ENCODE measurements around the gene VPS25.

Gene VPS25

DNA sequence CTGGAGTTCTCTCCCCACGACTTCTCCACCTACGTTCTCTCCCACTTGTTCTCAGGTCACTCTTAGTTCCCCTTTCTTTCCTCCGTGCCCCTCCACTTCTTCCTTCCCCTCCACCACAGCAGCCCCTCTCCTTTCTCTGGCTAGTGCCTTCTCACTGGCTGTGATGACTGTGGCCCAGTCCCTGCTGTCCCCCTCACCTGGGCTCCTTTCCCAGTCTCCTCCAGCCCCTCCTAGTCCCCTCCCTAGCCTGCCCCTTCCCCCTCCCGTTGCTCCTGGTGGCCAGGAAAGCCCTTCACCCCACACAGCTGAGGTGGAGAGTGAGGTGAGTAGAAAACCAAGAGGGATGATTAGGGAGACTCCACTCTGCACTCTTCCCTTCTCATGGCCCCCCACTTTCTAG lies 21.8 kb downstream of the VPS25 start:
- DNase-seq = no peak

DNA sequence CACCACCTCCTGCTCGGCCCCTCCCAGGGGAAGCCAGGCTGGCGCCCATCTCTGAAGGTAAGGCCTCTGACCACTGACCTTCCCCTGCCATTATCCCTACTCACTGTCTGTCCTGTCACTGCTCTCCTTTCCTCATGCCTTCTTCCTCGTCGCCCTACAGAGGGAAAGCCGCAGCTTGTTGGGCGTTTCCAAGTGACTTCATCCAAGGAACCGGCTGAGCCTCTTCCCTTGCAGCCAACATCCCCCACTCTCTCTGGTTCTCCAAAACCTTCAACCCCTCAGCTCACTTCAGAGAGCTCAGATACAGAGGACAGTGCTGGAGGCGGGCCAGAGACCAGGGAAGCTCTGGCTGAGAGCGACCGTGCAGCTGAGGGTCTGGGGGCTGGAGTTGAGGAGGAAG lies 22.2 kb downstream of the VPS25 start:
- DNase-seq = no peak

DNA sequence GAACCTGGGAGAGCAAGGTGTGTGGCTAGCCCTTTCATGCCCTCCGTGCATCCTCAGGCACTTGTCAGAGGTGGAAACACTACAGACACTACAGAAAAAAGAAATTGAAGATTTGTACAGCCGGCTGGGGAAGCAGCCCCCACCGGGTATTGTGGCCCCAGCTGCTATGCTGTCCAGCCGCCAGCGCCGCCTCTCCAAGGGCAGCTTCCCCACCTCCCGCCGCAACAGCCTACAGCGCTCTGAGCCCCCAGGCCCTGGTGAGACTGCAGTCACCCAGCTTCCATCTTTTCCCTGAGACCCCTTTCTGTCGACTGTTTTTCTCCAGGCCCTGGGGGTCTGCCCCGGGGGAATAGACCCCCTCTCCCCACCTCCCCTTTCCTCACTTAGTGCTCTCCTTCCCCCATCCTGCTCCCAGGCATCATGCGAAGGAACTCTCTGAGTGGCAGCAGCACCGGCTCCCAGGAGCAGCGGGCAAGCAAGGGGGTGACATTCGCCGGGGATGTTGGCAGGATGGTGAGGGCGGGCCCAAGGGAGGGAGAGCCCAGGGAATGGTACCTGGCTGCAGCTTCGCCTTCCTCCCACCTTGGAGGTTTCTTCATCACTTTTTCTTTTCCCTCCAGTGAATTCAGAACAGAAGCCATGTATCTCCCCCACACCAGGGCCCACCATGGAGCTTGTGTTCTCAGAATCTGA lies 23.0 kb downstream of the VPS25 start:
- no peak for DNase-seq

DNA sequence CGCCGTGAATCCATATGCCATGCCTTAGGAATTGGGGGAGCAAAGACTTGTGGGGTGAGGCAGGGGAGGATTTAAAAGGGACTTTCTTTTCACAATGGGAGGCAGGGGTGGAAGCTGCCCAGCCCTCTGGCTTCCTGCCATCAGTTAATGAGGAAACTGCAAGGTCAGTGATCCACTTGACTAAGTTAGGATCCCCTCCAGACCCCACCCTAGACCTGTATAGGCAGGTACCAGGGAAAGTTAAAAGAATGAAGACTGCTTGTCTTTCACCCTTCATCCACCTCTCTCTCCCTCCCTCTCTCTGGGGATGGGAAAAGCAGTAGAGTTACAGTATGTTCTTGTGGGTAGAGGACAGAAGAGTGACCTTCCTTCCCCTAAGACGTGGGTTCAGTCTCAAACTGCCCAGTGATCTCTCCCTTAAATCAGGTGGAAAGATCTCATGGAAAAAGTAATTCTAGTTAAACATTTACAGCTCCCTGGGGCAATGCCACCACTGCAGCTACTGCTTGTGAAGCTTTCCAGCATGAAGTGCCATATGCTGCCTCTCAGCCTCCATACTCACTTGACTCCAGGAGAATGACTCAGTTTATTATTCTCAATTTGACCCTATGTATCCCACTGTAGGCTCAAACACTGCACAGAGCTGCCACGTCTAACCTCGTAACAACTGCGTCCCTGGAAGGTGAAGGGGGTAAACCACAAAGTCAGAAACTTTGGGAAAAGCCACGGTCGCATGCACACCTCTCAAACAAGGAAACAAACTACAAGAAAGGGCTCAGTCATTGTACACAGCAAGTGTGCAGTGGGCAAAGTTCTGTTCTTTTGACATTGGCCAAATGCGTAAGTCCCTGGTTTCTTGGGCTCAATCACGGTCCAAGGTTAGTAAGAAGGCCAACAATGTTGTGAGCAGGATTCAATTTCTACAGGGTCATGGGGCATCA lies 24.1 kb downstream of the VPS25 start:
- no peak for DNase-seq

DNA sequence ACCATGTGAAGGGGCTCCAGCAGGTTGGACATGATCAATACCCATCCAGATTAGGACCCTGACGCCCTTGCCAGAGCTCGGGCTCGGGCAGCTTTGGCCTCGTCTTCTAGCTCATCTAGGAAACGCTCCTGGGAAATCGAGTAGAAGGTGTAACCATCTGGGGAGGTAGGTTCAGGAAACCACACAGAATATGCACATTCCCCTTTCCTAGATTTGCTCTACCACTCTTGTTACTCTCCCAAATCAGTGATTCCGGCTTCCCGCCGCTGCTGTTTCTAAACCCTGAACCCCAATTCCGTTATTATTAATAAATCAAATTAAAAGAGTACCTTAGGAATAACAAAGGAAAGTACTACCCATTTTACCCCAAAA lies 24.7 kb downstream of the VPS25 start:
- DNase-seq = no peak

DNA sequence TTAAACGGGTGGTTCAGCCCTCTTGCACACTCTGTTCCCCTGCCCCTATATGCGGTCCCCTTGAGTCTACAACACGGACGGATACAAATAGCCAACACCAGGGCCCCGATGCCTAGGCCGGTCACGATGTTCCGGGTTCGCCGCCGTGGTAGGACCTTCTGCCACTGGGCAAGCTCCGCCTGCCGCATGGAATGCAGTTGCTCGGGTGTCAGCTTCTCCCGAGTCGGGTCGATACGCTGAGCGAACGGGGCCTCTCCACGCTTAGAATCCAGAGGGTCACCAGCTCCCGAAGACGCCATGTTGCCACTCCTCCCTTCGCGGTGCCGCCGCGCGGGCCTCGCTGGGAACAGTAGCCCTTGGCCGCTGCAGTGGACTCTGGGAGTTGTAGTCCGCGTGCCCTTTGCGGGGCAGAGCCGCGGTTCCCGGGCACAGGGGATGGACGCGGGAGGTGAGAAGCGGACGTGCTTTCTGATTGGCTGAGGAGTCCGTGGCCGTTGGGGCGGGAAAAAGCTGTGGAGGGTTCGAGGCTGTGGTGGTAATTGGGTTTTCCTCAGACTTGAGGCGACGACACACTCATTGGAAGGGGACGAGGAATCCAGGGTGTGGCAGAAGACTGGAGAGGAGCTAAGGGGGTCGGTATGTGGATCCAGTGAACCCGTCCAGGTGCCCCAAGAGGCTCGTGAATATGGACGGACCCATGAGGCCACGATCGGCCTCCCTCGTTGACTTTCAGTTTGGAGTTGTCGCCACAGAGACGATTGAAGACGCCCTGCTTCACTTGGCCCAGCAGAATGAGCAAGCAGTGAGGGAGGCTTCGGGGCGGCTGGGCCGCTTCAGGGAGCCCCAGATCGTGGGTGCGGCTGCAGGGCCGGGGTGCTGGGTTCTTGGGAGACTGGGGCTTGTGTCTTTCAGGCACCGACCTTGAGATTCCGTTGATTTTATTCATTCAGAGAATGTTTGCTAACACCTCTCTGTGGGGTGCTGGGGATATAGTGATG lies 25.4 kb downstream of the VPS25 start, which contains the start of the genes CNTD1 and COA3:
Gene CNTD1 (plus strand): TSS at position 479 of the 998 bp plus-strand sequence. CDS start 207 bp downstream, at position 686.
Gene COA3 (minus strand): TSS at position 322 of the 998 bp plus-strand sequence. CDS start 23 bp downstream, at position 299.
- peak; percentile 23 to 84 (median 69) for DNase-seq

DNA sequence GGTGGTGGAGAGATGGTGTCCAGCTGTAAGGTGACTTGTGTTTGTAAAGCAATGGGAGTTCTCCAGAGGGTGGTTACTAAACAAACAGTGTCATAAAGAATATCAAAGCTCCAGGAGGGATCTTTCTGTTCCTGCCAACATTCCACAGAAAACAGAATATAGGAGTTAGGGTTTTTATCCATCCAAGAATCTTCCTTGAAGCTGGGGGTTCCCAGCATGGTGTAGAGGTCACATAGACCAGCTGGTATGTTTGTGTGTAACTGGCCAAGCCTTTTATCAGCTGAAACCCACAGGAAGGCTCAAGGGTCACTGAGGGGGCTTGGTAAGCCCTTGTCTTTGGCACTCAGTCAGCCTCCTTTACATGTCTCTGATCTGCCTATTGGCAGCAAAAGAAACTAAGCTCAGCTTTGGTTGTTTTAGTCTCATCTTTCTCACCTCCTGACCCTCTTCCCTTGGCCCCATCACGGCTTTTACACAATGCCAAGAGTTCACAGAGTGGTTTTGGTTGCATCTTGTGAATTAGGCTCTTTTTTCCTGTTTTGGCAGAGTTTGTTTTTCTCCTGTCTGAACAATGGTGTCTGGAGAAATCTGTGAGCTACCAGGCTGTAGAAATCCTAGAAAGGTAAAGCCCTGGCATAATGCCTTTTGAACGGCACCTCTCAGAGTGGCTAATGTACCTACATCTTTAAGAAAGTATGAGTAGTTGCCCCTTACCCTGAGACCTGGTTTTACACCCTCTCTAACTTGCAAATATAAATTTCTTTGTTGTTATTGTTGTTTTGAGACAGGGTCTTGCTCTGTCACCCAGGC lies 30.0 kb downstream of the VPS25 start:
- no peak for DNase-seq

DNA sequence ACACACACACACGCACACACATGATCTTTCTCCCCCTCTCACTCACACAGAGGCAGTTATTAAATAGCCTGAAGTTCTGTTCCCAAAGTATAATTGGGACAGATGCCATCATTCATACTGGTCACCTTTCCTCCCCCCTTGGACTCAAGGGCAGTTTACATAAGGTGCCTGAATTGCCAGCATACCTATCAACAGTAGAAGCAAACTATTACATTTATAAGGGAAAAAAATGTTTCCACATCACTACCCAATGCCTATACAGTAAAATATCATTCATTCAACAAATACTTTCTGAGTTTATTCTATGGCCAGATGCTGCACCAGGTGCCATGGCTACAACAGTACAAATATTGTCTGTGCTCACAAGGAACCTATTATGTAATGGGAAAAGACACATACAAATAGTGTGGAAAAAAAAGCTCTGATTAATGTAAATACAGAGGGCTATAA lies 31.7 kb downstream of the VPS25 start:
- DNase-seq = no peak

DNA sequence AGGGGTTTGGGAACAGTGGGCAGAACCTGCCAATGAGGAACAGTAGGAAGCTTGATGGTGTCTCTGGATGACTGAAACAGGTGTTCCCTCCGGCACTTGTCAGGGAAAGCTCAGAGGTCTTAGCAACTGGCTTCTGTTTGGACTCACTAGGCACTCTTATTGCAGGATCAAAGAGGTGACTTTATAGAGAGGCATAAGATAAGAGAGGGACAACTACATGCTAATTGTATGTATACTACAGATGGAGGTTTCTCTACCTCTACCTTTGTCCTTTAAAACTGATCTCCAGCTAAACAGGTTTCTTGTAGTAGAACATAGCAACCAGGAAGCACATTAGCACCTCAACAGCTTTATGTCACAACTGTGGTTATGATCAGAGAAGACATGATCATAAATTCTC lies 33.0 kb downstream of the VPS25 start:
- DNase-seq = no peak

DNA sequence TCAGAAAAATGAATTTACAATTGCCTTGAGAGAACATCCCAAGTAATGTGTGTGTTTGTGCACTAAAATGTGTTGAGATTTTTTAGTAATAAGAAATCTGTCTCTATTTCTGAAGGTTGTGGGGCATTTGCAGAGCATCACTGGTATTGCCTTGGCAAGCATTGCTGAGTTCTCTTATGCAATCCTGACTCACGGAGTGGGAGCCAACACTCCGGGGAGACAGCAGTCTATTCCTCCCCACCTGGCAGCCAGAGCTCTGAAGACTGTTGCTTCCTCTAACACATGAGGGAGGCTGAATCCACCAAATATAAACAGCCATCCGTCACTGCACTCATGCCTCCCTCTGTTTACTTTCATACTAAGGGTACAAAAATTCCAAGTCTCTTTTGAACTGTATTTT lies 36.0 kb downstream of the VPS25 start:
- peak in 7 of 51 donors; percentile 1 to 45 (median 12) for DNase-seq

DNA sequence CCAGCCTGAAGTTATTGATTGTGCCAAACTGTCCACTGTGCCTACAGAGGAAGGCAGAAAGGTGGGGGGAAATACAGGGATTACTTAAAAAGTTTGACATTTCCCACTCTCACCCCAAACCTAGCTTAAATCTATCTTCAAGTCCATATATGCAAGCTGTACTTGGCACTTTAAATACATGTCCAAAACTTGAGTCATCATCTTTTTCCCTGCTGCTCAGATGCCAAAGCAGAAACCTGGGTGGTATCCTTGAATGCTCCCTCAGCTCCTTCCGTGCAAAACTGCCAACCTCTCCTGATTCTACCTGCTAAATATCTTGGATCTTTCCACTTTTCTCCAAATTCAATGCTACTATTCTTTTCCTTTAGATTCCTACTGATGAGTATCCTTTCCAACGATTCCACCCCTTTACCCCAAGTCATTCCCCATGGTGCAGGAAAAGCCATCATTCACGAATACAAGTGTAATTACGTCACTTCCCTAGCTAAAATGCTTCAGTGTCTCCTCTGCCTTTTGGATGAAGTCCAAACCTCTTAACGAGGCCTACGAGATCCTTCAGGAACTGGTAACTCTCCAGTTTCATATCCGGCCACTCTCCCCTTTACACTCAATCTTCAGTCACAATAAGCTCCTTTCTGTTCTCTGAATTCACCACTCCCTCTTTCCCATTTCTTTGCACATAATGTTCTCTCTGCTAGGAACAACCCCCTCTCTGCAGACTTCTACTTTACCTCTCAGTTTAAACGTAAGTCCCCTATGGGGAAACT lies 41.6 kb downstream of the VPS25 start:
- no peak for DNase-seq

DNA sequence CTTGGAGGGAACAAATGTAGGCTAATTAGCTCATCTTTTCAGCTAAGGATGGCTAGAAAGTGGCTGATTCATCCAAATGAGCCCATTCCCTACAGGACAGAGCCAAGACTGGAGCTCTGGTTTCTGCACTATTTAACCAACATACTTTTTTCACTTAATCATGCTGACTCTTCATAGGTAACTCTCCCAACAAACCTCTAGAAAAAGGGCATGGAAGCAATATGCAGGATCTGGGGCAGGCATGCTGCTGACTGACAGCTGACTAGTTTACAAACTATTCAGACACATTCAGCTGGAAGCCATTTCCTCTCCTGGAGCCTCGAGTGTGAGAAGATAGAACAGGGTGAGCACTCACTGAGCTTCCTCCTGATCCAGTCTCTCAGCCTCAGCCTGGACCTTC lies 44.6 kb downstream of the VPS25 start:
- DNase-seq = no peak

DNA sequence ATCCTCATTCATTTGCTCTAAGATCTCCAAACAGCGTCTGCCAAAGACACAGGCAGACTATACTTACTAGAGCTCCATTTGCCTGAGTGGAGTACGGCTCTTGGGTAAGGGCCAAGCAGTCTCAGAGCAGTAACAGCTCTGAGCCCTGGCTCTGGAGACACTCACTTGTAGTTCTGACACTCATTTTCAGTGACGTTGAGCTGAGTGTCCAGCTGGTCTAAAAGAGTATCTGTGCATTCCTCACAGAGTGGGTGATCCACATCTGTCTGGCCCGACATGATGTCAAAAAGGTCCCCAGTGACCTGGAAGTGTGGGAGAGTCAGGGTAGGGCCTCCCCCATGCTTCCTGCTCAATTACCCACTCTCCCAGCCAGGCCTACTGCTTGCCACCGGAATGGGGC lies 45.1 kb downstream of the VPS25 start:
- DNase-seq = no peak

DNA sequence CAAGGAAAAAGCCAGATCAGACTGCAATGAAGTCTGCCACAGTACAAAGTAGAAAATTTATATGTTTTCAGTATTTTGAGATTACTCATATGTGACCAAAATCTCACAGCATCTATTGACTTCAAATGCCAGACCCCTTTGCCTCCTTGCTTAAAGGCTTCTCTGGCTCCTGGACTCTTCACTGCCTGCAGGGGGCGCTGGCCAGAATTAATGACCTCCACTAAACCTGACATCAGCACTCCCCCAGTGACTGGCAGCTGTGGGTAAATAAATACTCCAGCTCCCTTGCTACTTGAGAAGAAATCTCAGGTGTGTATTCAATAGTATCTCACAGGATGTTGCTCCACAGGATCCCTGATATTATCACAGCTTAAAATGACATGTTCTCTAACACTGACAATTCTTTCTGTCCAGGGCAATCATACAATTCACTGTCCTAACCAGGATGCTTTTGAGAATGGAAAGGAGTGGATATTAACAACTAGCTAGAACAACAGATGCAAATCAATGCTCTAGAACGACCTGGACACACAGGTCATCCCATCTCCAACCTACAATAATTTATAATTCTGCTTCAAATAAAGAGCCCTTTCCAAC lies 46.8 kb downstream of the VPS25 start:
- DNase-seq = peak in 7 of 51 donors; percentile 4 to 29 (median 10)

DNA sequence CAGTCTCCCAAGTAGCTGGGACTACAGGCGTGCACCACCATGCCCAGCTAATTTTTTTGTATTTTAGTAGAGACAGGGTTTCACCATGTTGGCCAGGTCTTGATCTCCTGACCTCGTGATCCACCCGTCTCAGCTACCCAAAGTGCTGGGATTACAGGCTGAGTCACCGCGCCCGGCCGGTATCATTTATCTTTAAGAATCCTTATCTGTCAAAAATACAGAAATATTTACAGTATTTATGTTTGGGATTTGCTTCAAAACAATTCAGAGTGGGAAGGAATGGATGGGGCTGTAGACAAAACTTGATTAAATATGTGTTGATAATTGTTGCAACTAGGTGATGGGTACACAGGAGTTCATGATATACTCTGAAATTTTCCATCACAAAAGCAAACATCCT lies 47.9 kb downstream of the VPS25 start:
- DNase-seq = no peak

DNA sequence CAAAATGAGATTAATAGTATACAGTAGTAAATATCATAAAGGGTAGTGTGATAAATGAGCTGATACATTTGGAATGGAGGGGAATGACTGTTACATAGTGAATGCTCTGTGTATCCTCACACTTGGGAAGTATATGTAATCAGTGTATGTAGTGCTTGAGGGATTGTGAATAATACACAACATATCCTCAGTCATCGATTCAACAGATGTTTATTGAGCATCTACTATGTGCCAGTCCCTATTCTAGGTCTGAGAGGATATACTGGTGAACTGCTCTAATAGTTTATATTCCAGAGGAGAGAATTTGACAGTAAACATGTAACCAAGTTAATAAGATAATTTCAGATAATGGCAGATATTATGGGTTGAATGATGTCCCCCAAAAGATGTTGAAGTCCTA lies 54.2 kb downstream of the VPS25 start:
- no peak for DNase-seq

Data from hypothalamus (tissue), 51 donors.